ENCODE measurements around the gene RAB7B. TPM values are rescaled to one million over a fixed set of nuclear protein-coding genes. Genes with fewer than 3 reads are reported as not detected.

Gene RAB7B
- total RNA-seq, 2 experiments from 2014 or later: not detected

GRCh38 chr1:206021008-206021625, 17.9 kb upstream of the RAB7B start:
- H3K36me3 ChIP-seq (ENCODE audit: insufficient read depth, low read length): no peaks in the 10 kb centered on the region
- no peak overlapping the region for H3K4me2 ChIP-seq (ENCODE audit: low read length)
- POLR2A ChIA-PET: no interaction called here
- DNase-seq (ENCODE audit: low spot score): no peak
- TF ChIP-seq EZH2phosphoT487 (IDR thresholded peaks at IDR 0.05; ENCODE audit: borderline replicate concordance, low read depth, low read length): no peak
- TF ChIP-seq CTCF (conservative IDR thresholded peaks at IDR 0.05; ENCODE audit: low read length): no peak
- CTCF ChIA-PET (ENCODE audit: unreplicated experiment): interaction anchor here (0.6 kb wide), 1 partner anchor 10 kb away, joined by 3 read pairs; no protein-coding TSS in a partner anchor
- no peaks in the 10 kb centered on the region for H3K9me2 ChIP-seq (ENCODE audit: insufficient read depth, low read length)
- no peak overlapping the region for H2AFZ ChIP-seq (ENCODE audit: low read length)
- no peak overlapping the region for H3K27ac ChIP-seq (ENCODE audit: low read depth, low read length, poor library complexity, severe bottlenecking)
- no peak overlapping the region for H3K4me3 ChIP-seq (ENCODE audit: low read depth, low read length, poor library complexity, severe bottlenecking)
- no TSS peak for BruUV-seq (replicated peaks)
- intact Hi-C loops (cut with micrococcal nuclease; ENCODE audit: unreplicated experiment): no loop called here
- no peaks in the 10 kb centered on the region for H3K79me2 ChIP-seq (ENCODE audit: insufficient read depth, low read depth, low read length)
- H3K4me1 ChIP-seq (ENCODE audit: insufficient read depth, low read length, poor library complexity, severe bottlenecking): no peaks in the 10 kb centered on the region
- no peaks in the 10 kb centered on the region for H4K20me1 ChIP-seq (ENCODE audit: insufficient read depth, low read length)
- no peaks in the 10 kb centered on the region for H3K9me3 ChIP-seq (ENCODE audit: low read length)

- POLR2A ChIA-PET: no interaction called here
- H3K4me2 ChIP-seq (ENCODE audit: low read length): no peak overlapping the region
These were observed 17.3 kb upstream of the RAB7B start for GRCh38 chr1:206020393-206021007.

More at GRCh38 chr1:206020393-206021007, 17.3 kb upstream of the RAB7B start:
- Histone ChIP-seq H3K4me3 (ENCODE audit: low read depth, low read length, poor library complexity, severe bottlenecking) (no peak overlapping the region), H3K9me2 (ENCODE audit: insufficient read depth, low read length) (no peaks in the 10 kb centered on the region), H4K20me1 (ENCODE audit: insufficient read depth, low read length) (no peaks in the 10 kb centered on the region), H3K27ac (ENCODE audit: low read depth, low read length, poor library complexity, severe bottlenecking) (no peak overlapping the region), H3K36me3 (ENCODE audit: insufficient read depth, low read length) (no peaks in the 10 kb centered on the region), H3K79me2 (ENCODE audit: insufficient read depth, low read depth, low read length) (no peaks in the 10 kb centered on the region), H3K9me3 (ENCODE audit: low read length) (no peaks in the 10 kb centered on the region), H3K4me1 (ENCODE audit: insufficient read depth, low read length, poor library complexity, severe bottlenecking) (no peaks in the 10 kb centered on the region), H2AFZ (ENCODE audit: low read length) (no peak overlapping the region)
- CTCF ChIA-PET (ENCODE audit: unreplicated experiment): no interaction called here
- intact Hi-C loops (cut with micrococcal nuclease; ENCODE audit: unreplicated experiment): no loop called here
- TF ChIP-seq EZH2phosphoT487 (IDR thresholded peaks at IDR 0.05; ENCODE audit: borderline replicate concordance, low read depth, low read length) (no peak), CTCF (conservative IDR thresholded peaks at IDR 0.05; ENCODE audit: low read length) (no peak)
- BruUV-seq (replicated peaks): no TSS peak
- no peak for DNase-seq (ENCODE audit: low spot score)
